NCI-H460 (cell line): Measurements from ENCODE around the gene BEST1. TPM values are rescaled to one million over a fixed set of nuclear protein-coding genes. Genes with fewer than 3 reads are reported as not detected.
"Not testable (repeated sequence)": the region's sequence is repeated elsewhere in the genome, so short reads cannot be mapped to it uniquely, and the experiment has no call there.

Source experiments
- DNase-seq: peaks from one replicate; pipeline ENCODE4 v3.0.0-alpha.2; 2016; ENCODE audit warnings: low read depth; ENCODE audit errors: extremely low read depth
- total RNA-seq: library from RNA; depleted of rRNA; stranded (reverse); fragments of >200 nt; shearing (Covaris generic); gene quantifications from 2 replicates; pipeline ENCODE4 v1.2.3, GENCODE V29; 2014

Gene BEST1
- total RNA-seq, 1 experiment from 2014 or later: 10.7 TPM

DNA sequence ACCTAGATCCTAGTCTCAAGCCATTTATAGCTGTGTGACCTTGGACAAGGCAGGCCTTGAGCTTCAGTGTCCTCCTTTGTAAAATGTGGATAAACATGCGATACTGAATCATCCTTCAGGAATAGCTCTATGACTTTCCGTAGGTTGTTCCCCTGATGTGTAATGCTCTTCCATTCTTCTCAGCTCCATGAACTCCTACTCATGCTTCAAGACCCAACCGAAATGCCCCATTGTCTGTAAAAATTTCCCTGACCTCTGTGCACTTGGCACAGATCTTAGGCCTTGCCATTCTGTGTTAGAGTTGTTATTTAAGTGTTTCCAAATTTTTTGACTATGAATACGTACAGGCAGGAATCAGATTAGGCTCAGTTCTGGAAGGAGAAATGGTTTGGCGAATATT lies 3.3 kb upstream of the BEST1 start:
- DNase-seq: no peak

- DNase-seq: peak; percentile 81
These were observed 2.5 kb upstream of the BEST1 start for GRCh38 chr11:61947486-61948210.

- DNase-seq: no peak
These were observed 1.6 kb upstream of the BEST1 start for GRCh38 chr11:61948505-61948904.

GRCh38 chr11:61949169-61950034 lies 749 bp upstream of the BEST1 start:
- DNase-seq: peak; percentile 94

DNA sequence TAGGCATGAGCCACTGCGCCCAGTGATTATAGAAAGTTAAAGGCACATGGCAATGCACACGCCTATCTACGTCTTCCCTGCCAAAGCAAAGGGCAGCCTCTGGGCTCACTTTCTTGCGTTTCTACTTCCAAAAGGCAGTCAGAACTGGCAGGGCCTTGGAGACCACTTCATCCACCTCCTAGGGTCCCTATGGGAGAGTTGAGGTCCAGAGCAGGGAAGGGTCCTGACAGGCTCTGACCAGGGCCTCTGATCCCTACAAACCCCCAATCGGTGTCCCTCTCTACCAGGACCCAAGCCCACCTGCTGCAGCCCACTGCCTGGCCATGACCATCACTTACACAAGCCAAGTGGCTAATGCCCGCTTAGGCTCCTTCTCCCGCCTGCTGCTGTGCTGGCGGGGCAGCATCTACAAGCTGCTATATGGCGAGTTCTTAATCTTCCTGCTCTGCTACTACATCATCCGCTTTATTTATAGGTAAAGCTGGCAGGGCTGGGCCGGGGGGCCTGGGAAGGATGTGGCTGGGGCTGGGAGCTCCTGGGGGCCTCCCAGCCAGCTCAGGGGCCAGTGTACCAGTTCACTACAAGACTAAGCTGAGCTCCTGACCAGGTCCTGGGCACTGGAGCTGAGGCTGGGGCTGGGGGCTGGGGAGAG lies 1.5 kb downstream of the BEST1 start:
- no peak for DNase-seq

GRCh38 chr11:61952882-61953281 lies 2.7 kb downstream of the BEST1 start:
- no peak for DNase-seq

DNA sequence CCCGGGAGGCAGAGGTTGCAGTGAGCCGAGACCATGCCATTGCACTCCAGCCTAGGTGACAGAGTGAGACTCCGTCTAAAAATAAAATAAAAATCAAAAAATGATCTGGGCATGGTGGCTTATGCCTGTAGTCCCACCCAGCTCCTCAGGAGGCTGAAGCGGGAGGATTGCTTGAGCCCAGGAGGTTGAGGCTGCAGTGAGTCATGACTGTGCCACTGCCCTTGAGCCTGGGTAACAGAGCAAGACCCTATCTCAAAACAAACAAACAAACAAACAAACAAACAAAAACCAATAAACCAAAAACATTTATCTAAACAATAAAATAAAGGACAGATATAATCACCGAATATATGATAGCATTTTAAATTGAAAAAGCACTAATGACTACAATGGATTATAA lies 3.5 kb downstream of the BEST1 start:
- DNase-seq: not testable (repeated sequence)

DNA sequence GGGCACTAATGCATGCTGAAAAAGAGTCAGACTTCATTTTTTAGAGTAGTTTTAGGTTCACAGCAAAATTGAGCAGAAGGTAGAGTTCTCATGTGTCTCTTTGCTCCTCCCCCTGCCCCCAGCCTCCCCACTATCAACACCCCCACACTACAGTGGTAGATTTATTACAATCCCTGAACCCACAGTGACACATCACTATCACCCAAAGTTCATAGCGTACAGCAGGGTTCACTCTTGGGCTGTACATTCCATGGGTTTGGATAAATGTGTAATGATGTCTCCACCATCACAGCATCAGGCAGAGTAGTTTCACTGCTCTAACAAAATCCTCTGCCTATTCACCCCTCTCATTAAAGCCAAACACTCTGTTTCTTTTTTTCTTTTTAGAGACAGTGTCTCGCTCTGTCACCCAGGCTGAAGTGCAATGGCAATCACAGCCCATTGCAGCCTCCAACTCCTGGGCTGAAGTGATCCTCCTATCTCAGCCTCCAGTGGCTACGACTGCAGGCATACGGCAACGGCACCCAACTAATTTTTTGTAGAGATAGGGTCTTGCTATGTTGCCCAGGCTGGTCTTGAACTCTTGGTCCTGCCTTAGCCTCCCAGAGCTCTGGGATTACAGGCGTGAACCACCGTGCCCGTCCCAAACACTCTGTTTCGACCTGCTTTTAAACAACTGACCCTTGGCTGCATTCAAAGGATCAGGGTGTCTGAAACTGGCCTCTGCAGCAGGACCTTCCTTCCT lies 4.1 kb downstream of the BEST1 start:
- DNase-seq: no peak

GRCh38 chr11:61954851-61955421 lies 4.8 kb downstream of the BEST1 start:
- DNase-seq: no peak

DNA sequence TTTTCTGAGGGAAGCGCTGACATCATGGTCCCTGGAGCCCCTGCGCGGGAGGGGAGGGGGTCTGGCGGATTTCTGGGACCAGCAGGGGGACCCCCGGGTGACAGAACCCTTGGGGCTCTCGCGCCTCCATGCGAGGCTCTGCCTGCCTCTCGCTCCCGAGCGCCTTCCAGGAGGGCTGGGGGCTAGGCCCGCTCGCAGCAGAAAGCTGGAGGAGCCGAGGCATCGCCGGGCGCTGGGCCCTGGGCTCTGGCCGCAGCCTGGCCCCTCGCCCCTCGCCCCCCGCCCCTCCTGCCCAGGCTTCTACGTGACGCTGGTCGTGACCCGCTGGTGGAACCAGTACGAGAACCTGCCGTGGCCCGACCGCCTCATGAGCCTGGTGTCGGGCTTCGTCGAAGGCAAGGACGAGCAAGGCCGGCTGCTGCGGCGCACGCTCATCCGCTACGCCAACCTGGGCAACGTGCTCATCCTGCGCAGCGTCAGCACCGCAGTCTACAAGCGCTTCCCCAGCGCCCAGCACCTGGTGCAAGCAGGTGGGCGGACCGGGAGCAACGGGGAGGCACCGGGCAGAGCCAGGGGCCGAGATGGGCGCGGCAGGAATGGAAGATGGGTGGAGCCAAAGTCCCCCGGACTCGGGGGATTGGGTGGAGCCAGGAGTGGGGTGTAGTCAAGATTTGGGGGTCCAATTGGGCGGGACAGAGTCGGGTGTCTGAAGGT lies 5.4 kb downstream of the BEST1 start:
- DNase-seq: no peak

GRCh38 chr11:61956191-61957020 lies 6.3 kb downstream of the BEST1 start:
- no peak for DNase-seq

GRCh38 chr11:61957021-61957770 lies 7.0 kb downstream of the BEST1 start:
- DNase-seq: no peak

GRCh38 chr11:61958590-61958989 lies 8.4 kb downstream of the BEST1 start:
- no peak for DNase-seq

DNA sequence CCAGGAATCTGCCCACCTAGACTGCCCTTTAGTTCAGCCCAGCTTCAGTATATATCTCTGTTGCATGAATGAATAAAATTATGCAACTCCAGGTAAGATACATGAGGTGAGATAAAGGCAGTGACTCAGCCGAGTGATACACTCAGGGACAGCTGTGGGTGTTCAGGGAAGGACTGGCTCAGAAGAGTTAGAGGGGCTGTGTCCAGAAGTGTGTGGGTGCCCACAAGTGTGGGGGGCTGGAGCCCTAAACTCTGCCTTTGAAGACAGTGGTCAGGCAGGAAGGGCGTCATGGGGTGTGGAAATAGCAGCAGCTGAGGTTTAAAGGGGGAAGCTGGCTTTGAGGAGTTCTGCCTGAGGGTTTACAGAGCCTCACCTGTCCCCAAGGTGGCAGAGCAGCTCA lies 9.0 kb downstream of the BEST1 start:
- DNase-seq: no peak

- no peak for DNase-seq
These were observed 9.5 kb downstream of the BEST1 start for GRCh38 chr11:61959678-61960077.

DNA sequence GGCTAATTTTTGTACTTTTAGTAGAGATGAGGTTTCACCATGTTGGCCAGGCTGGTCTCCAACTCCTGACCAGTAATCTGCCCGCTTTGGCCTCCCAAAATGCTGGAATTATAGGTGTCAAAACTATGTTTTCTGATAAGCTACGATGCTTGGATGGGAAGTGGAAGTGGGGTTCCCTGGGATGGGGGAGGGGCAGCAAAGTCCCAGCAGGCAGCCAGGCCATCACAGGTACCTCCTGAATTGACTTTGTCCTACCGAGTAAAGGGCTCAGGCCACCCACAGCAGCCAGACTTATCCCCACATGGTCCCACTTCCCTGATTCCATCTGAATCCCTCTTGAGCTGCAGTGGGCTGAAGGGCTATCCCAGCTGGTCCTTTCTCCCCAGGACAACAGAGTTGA lies 10.4 kb downstream of the BEST1 start:
- DNase-seq: no peak

GRCh38 chr11:61961570-61962212 lies 11.5 kb downstream of the BEST1 start:
- DNase-seq: no peak
